HEK293T (cell line): ENCODE results near the gene PEX10.

Experiments
- ARNT ChIP-seq: fragments of 450-650 bp; IDR thresholded peaks from 2 replicates; pipeline ENCODE4 v1.6.1; 2017; ENCODE audit warnings: mild to moderate bottlenecking
- BHLHE40 ChIP-seq: fragments of 450-650 bp; IDR thresholded peaks from 2 replicates; pipeline ENCODE4 v1.6.1; 2016; ENCODE audit warnings: mild to moderate bottlenecking, moderate library complexity, borderline replicate concordance
- ELF4 ChIP-seq: fragments of 450-650 bp; IDR thresholded peaks from 2 replicates; pipeline ENCODE4 v1.6.1; 2017; ENCODE audit warnings: antibody characterized with exemption
- FOXA1 ChIP-seq: fragments of 450-650 bp; IDR thresholded peaks from 2 replicates; pipeline ENCODE4 v1.6.1; 2016; ENCODE audit warnings: mild to moderate bottlenecking
- FOXM1 ChIP-seq: fragments of 450-650 bp; IDR thresholded peaks from 2 replicates; pipeline ENCODE4 v1.6.1; 2017; ENCODE audit warnings: mild to moderate bottlenecking, borderline replicate concordance
- NFRKB ChIP-seq: fragments of 450-650 bp; IDR thresholded peaks from 2 replicates; pipeline ENCODE4 v1.6.1; 2016; ENCODE audit warnings: mild to moderate bottlenecking, moderate library complexity
- SP1 ChIP-seq: fragments of 450-650 bp; IDR thresholded peaks from 2 replicates; pipeline ENCODE4 v1.6.1; 2017
- SUZ12 ChIP-seq: fragments of 450-650 bp; IDR thresholded peaks from 2 replicates; pipeline ENCODE4 v1.6.1; 2016; ENCODE audit warnings: mild to moderate bottlenecking
- TARDBP ChIP-seq: fragments of 450-650 bp; IDR thresholded peaks from 2 replicates; pipeline ENCODE4 v1.6.1; 2016
- ZNF384 ChIP-seq: fragments of 450-650 bp; IDR thresholded peaks from 2 replicates; pipeline ENCODE4 v1.6.1; 2016
- TF ChIP-seq, protein P1 (sequence below): fragments of 450-650 bp; IDR thresholded peaks from 2 replicates; pipeline ENCODE4 v1.6.1; 2016

DNA sequence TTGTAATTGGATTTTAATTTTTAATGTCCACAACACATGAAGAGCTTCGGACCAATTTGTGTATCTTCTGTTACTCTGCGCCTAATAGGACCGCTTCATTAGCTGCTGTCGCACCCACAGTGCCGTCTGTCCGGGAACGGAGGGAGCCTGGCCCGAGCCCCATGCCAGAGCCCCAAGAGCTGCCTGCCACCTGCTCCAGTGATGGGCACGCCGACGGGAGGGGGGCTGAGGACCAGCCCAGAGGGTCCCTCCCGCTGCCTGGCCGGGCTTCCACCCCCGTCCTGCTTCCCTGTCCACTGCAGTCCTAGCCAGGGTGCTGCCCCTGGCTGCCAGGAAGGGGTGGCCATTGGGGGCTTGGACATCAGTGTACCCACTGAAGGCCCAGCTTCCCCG, 33.5 kb upstream of the PEX10 start:
- TF ChIP-seq SUZ12: no peak
- TF ChIP-seq NFRKB: no peak
- TF ChIP-seq TARDBP: no peak
- no peak for TF ChIP-seq ARNT
- no peak for TF ChIP-seq ELF4
- no peak for TF ChIP-seq BHLHE40
- TF ChIP-seq ZNF384: no peak
- no peak for TF ChIP-seq SP1
- TF ChIP-seq, protein P1, sequence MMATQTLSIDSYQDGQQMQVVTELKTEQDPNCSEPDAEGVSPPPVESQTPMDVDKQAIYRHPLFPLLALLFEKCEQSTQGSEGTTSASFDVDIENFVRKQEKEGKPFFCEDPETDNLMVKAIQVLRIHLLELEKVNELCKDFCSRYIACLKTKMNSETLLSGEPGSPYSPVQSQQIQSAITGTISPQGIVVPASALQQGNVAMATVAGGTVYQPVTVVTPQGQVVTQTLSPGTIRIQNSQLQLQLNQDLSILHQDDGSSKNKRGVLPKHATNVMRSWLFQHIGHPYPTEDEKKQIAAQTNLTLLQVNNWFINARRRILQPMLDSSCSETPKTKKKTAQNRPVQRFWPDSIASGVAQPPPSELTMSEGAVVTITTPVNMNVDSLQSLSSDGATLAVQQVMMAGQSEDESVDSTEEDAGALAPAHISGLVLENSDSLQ: no peak
- no peak for TF ChIP-seq FOXA1
- TF ChIP-seq FOXM1: no peak
